OCI-M2 (cell line): ENCODE data around the gene MAB21L4.

Source experiments
- DNase-seq: peaks from one replicate; lab custom pipeline; 2025; ENCODE audit not compliant: unreplicated experiment; lab: John Stamatoyannopoulos, UW

MAB21L4 gene

DNA sequence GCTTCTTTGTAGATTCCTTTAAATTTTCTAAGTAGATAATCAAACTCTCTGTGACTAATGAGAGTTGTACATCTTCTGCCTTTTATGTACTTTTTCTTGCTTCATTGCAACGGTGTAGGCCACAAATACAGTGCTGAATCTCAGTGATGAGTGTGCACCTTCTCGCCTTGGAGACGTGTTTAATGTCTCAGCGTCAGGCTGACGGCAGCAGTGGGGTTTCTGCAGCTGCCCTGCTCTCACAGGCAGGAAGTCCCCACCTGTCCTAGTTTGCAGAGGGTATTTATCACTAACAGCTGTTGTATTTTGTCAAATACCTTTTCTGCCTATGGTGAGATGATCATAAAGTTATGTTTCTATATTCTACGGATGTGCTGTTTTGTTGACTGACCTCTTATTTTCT lies 14.0 kb downstream of the MAB21L4 start:
- DNase-seq = no peak

DNA sequence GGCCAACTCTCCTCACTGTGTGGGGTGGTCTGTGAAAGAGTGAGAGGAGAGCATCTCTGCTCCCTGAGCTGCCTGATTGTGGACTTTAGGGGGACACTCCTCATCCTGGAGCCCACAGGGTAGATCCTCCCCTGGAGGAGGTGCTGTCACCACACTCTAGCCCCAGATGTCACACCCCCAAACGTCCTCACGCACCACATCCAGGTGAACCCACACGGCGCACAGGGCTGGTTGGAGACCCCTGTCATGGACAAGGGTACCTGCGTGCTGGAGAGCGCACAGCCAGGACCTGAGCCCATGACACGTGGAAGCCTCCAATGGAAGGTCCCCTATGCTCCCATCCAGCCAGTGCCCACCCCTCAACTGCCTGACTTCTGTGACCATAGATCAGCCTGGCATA lies 16.9 kb downstream of the MAB21L4 start:
- no peak for DNase-seq

DNA sequence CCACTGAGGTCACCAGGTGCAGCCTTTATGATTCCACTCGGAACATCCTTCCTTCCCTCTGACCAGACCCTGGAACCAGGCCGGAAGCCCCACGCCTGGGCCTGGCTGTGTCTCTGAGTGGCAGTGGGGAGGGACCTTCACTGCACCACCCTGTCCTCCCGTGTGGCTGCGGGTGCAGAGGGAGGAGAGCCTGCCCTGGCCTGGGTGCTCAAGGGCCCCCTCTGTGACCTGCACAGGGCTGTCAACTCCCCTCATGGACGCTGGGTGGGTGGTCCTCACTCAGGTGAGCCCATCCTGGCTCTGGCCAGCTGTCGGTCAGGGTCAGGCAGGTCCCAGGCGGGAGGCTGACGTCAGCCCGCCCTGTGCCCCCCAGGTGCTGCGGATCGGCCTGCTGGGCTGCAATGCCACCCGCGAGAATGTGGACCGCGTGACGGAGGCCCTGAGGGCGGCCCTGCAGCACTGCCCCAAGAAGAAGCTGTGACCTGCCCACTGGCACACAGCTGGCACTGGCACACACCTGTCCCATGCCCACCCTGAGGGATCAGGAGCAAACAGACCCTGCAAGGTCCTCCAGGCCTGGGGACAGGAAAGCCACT lies 17.5 kb downstream of the MAB21L4 start:
- no peak for DNase-seq

DNA sequence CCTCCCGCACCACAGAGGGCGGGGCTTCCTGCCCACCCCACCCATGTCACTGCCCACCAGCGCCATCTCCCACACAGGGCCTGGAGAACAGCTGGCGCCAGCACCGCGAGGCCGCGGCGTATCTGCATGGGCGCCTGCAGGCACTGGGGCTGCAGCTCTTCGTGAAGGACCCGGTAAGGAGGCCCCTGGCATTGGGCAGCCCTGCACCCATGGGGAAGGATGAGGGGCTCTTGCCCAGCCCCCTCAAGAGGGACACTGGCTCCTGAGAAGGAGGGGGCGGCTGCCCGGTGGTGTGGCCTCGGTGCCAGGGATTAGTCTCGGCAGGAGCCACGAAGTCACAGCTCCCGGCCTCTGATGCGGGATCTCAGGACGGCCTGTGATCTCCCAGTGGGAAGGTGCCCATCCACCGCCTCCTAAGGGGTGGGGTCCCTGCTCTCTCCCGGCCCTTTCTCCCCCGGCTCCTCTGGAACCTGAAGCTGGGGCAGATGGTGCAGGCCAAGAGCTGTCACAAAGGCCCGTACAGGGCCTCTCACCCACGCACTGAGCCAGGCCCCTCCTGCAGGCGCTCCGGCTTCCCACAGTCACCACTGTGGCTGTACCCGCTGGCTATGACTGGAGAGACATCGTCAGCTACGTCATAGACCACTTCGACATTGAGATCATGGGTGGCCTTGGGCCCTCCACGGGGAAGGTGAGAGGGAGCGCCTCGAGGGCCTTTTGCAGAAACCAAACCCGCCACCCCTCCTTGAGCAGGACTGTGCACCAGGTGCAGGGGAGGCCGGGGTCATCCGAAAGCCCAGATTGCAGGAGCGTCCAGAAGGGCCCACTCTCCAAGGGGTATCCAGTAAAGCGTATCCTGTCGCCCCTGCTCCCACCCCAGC lies 18.3 kb downstream of the MAB21L4 start:
- no peak for DNase-seq

DNA sequence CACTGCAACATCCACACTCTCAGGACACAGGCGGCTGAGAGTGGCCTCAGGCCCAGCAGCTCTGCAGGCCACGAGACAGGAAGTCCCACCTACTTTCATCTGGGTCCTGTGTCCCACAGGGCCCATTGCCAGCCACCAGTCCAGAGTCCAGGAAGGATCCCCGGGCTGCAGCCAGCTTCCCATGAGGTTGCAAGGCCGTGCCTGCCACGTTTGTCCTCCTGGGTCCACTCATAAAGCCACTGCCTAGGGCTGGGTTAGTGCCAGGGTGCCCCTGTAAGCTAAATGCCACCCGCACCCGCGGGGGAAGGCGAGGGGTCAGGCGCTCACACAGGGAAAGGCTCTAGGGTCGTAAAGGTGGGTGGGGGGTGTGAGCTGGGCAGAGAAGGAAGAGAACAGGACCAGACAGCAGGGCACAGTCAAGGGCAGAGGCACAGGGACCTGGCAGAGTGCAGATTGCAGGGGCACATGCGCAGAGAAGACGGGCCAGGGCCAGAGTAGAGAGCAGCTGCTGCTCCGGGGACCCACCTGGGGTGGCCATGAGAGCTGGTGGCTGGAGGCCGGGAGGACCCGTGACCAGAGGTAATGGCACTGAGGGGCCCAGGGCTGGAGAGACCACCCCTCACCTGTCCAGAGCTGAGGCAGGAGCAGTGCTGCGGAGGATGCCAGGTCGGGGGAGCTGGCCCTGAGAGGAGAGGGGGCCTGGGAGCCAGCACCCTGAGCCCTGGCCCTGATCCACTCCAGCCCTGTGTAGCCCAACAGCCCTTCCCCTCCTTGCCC lies 19.3 kb downstream of the MAB21L4 start:
- DNase-seq = no peak

DNA sequence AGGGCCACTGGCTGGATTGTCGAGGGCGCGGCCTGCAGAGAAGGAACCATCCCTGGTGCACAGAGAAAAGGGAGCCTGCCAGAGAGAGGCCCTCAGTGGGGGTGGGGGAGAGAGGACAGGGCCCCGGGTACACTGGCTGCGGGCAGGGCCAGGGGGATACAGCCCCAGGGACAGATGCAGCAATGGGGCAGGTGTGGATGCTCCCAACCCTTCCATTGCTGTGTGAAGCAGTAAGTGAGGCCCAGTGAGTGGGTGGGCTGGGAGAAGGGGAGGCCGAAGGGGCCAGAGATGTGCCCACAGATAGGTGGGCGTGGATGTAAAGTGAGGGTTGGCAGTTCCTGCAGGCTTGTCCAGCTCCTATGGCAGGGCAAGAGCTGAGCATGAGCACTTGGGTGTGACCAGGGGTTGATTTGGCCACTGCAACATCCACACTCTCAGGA lies 19.9 kb downstream of the MAB21L4 start:
- no peak for DNase-seq

DNA sequence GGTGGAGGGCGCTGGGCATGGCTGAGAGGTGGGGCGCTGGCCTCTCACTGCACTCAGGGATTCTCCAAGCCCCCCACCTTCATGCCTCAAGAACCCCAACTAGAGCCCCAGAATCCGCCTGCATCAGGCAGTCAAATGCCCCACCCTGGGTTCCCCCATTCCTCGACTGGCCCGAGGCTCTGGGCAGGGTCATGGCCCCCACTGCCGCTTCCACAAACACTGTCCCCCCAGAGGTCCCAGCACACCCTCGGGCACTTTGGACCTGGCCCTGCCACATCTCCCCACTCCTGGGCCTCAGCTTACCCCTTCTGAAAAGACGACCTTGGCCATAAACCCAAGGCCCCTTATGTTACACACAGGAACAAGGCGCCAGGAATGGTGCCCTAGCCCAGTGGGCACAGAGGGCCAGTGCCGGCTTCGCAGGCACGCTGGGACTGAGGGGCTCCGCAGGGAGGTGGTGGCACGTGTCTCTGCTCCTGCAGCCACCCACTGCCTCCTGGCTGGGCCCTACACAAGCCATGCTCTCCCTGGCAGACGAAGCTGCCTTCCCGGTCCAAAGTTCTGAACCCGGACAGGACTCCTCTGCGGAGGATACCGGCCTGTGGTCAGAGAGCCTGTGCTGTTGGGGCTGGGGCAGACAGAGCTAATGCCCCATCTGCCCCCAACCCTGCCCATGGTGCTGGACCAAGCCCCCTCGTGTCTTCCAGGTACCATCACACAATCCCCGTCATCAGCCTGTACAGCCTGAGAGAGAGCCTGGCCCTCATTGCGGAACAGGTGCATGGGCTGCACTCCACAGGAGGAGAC lies 20.5 kb downstream of the MAB21L4 start:
- no peak for DNase-seq

DNA sequence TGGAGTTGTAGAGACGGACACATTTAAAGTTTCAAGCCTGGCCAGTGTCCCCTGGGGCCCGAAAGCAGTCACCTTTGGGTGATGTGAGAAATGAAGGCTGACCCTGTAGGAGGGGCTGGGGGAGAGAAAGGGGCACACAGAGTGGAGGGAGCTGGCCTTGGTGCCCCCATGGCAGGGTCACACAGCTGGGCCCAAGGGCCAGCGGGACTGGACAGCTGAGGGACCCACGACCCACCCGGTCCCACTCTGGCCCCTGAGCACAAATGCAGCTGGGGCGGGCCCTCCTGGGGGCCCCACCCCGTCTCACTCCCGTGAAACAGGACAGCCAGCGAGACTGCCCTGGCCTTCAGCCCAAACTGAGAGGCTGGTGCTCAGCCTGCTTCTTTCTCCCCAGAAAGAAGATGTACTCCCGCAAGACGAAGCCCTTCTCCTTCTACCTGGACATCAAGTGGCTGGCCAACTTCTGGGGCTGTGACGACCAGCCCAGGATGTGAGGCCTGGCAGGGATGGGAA lies 21.2 kb downstream of the MAB21L4 start:
- no peak for DNase-seq

DNA sequence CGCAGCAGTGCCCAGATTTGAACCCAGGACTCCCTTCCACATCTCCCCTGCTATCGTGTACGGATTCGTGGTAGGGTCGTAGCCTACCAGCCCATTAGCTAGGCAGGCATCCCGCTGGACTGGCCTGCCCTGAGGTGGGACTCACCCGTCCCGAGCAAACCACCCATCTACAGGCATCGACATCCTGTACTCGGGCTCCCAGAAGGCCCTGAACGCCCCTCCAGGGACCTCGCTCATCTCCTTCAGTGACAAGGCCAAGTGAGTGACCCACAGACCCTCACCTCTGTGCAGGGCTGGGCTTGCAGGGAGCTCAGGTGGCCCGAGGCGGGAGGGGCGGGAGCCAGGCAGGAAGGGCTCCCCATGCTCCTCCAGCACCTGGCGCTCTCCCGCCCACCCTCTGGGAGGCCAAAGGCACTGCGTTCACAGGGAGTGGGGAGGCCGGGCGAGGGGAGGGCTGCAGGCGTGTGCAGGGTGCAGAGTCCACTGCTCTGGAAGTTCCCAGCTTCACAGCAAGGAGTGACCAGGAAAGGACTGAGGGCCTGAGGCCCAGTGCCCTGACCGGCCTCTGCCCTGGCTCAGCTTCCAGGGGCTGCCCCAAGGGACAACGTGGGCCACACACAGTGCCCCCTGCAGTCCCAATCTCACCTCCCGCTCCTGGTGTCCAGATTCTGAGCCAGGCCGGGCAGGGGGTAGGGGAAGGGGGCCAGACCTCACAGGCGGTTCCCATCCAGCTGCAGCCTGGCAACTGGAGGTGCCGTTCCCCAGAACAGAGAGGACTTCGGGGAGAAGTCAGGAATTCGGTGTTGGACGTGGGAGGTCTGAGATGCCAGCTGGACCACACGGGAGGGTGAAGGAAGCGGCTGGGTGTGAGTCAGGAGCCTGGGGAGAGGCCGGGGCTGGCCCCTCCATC lies 21.9 kb downstream of the MAB21L4 start:
- DNase-seq = no peak

DNA sequence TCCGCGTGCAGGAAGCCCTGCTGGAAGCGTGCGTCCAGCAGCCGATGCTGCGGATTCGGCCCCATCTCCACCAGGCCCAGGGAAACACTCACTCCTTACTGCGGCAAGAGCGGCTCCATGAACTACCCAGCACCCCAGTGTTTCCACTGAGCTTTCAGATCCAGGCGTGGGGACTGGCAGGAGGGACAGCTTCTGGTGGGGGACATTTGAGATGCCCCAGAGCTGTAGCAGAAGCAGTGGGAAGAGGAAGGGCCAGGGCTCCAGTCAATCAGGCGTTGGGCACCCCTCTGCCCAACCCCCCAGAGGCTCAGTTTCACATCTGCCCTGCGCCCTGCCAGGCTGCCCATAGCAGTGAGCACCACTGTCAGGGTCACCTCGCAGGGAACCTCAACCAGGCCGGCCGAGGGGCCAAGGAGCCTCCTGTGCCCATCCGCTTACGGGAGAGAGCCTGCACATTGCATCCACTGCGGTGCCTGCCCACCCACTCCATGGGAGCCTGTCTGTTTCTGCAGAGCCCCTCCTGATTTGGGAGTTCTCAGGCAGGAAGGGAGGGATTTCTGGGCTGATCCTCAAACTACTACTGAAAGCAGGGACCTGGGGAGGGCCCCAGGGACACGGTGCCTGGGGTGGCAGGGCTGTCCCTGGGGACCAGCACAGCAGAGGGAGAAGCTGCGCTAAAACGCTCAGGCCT lies 22.7 kb downstream of the MAB21L4 start:
- no peak for DNase-seq

DNA sequence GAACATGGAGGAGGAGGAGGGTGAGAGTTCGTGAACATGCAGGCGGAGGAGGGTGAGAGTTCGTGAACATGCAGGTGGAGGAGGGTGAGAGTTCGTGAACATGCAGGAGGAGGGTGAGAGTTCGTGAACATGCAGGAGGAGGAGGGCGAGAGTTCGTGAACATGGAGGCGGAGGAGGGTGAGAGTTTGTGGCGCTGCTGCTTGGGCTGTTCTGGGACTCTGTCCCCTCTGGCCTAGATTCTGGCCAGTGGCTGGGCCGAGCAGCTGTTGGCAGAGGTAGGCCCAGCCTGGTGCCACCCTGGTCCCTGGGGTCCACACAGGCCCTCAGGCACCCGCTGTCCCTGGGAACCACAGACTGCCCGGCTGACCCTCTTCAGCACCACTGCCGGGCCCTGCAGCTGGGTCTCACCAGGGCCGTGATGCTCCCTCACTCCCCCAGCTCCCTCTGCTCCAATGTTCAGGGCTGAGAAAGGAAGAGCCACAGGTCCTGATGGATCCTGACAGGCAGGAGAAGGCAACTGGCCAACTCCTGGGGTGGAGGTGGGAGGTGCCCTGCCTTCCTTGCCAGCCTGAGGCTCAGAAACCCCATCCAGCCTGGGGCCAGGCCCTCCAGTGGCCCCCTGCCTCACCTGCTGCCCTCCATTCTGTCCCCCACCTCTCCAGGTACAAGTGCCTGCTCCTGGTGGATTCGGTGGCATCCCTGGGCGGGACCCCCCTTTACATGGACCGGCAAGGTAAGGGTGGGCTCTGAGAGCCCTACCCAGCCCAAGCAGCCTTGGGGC lies 23.4 kb downstream of the MAB21L4 start:
- DNase-seq = no peak

DNA sequence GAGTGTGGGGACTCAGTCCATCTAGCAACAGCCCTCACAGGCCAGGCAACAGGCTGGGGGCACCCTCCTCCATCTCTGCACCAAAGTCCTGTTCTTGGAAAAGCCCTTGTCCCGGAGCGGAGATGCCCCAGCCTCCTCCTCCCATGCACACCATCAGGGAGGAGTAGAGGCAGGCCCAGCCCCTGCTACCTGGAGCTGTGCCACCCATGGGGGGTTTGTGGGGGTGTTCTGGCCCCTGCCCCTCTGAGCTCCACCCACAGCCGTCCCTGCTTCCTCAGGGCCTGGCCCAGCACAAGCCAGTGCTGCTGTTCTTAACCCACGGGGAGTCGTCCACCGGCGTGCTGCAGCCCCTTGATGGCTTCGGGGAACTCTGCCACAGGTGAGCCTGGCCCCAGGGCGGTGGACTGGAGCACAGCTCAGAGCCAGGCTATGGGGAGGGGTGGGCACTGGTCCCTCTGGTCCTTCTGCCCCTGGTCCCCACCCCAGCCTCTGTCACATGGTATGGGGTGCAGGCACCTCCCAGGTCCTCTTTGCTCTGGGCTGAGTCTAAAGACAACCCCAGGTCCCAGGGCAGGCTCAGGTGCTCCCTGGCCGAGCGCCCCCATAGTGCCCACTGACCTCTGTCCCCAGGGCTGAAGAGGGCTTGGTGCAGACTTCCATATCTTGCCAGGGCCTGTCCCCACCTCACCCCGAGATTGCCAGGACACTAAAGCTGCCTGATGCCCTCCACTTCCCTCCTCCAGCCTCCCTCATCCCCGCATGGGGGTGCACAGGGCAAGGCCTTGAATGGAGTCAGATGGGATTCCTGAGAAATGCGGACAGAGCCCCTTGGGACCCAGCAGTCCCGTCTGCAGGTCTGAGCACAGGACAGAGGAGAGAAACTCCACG lies 24.6 kb downstream of the MAB21L4 start:
- DNase-seq = no peak

DNA sequence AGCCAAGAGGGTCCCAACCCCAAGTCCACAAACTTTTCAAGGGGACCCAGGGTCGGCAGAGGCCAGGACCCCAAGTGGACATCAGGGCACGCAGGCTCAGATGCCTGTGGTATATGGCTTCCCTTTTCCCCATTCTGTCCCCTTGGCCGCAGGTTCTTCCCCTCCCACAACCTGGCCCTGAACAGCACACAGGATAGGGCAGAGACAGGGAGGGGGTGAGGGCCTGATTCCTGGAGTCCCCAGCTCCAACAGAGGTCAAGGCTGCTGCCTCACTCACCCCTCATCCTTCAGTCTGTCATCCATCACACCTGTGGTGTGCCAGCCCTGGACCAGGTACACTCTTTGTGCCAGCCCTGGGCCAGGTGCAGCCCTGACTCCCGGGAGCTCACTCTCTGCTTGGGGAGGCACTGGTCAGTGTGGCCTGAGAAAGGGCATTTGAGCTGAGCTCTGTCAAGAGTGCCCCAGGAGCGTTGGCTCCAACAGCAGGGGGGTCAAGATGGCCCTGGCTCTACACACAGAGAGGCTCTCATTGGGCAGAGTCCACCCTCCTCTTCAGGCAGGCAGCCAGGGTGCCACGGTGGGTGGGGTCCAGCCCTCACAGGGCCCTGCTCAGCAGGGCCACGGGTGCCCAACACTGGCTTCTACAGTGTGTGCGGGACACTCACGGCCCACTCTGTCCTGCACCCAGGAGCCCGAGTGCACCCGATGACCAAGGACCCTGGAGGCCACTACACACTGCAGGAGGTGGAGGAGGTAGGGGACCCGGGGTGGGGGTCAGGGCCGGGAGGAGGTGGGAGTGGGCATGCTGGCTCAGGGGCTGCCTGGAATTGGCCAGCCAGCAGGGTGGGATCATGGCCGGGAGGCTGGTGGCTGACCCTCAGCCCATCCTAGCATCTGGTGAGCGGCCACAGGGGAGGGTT lies 25.7 kb downstream of the MAB21L4 start:
- no peak for DNase-seq

DNA sequence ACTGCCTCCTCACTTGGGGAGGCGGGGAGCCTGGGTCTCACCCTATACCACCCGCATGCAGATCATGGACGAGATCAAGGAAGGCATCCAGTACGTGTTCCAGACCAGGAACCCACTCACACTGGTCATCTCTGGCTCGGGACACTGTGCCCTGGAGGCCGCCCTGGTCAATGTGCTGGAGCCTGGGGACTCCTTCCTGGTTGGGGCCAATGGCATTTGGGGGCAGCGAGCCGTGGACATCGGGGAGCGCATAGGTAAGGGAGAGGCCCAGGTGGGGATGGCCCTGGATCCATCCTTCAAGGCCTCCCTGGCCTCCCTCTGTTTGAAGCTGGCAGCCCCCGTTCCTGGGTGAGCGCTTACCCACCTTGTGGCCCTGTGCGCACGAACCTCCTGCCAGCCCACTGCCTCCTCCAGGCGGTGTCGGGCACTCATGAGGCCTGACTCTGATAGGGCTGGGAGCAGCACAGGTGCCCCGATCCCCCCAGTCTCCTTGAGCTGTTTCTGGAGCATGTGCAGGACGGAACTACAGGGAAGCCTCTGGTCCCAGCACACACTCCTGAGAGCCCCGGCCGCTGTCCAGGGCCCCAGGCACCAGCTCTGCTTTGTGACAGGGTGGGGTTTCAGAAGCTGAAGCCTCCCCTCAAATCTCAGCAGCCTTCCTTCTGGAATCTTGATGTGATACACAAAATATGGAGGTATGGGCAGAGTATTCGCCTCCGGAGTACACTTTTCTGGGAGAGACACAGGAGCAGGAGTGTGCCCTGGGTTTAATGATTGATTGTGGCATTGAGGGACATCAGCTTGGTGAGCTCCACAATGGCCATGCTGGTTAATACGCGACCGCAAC lies 26.6 kb downstream of the MAB21L4 start:
- no peak for DNase-seq

DNA sequence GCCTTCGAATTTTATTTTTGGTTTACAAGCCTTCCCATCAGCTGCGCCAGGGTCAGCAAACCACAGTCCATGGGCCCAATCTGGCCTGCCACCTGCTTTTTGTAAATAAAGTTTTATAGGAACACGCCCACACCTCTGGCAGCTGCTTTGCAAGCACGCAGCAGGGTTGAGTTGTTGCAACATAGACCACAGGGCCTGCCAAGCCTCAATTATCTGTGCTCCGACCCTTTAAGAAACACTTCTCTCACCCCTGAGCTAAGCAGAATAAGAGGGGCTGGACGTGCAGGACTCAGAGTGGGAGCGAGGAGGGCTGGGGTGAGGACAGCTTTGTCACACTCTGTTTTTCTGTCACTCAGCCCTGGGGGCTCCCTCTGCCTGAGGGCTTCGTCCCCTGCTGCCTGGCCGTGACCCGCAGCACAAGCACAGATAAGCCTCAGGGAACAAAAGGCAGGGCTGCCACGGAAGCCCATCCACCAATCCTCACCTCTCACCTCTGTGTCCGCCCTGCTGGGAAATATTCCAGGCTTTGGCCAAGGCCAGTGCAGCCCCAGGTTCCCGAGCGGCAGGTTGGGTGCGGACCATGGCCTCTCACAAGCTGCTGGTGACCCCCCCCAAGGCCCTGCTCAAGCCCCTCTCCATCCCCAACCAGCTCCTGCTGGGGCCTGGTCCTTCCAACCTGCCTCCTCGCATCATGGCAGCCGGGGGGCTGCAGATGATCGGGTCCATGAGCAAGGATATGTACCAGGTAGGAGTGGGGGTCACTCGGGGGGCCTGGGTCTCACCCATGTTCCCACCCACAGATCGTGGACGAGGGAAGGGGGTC lies 27.5 kb downstream of the MAB21L4 start, which contains the start of gene AGXT:
Gene AGXT (plus strand): TSS at position 539 of the 823 bp plus-strand sequence. CDS start 42 bp downstream, at position 581.
- DNase-seq = no peak
